NCI-H2196 (cell line): ENCODE measurements around the gene PPP1CC.
"Not testable (repeated sequence)": the region's sequence is repeated elsewhere in the genome, so short reads cannot be mapped to it uniquely, and the experiment has no call there.

Experiments used
- DNase-seq: peaks from one replicate; lab custom pipeline; 2025; ENCODE audit not compliant: unreplicated experiment; lab: John Stamatoyannopoulos, UW

The PPP1CC gene

GRCh38 chr12:110742718-110743570 lies at the start of gene PPP1CC:
TSS of gene PPP1CC (minus strand) at chr12:110742891. CDS start at chr12:110742707, 184 bp downstream.
- DNase-seq = peak; percentile 94

GRCh38 chr12:110791589-110791988 lies 48.9 kb upstream of the PPP1CC start:
- no peak for DNase-seq

GRCh38 chr12:110790301-110790700 lies 47.6 kb upstream of the PPP1CC start:
- no peak for DNase-seq

GRCh38 chr12:110786012-110786411 lies 43.3 kb upstream of the PPP1CC start:
- no peak for DNase-seq

- no peak for DNase-seq
Measured at GRCh38 chr12:110785240-110785639, 42.5 kb upstream of the PPP1CC start.

- DNase-seq = no peak
Measured at GRCh38 chr12:110782922-110783321, 40.2 kb upstream of the PPP1CC start.

- no peak for DNase-seq
Measured at GRCh38 chr12:110782094-110782493, 39.4 kb upstream of the PPP1CC start.

- no peak for DNase-seq
Measured at GRCh38 chr12:110780448-110780847, 37.8 kb upstream of the PPP1CC start.

GRCh38 chr12:110778833-110779577 lies 36.3 kb upstream of the PPP1CC start:
- DNase-seq = no peak

- DNase-seq = no peak
Measured at GRCh38 chr12:110776410-110776809, 33.7 kb upstream of the PPP1CC start.

- no peak for DNase-seq
Measured at GRCh38 chr12:110775997-110776396, 33.3 kb upstream of the PPP1CC start.

- DNase-seq = no peak
Measured at GRCh38 chr12:110774824-110775223, 32.1 kb upstream of the PPP1CC start.

- DNase-seq = no peak
Measured at GRCh38 chr12:110768960-110769359, 26.3 kb upstream of the PPP1CC start.

GRCh38 chr12:110767863-110768262 lies 25.2 kb upstream of the PPP1CC start:
- DNase-seq = no peak

- DNase-seq = no peak
Measured at GRCh38 chr12:110766311-110767154, 23.8 kb upstream of the PPP1CC start.

GRCh38 chr12:110765572-110765971 lies 22.9 kb upstream of the PPP1CC start:
- DNase-seq = not testable (repeated sequence)

- peak; percentile 25 for DNase-seq
Measured at GRCh38 chr12:110765111-110765510, 22.4 kb upstream of the PPP1CC start.

- DNase-seq = no peak
Measured at GRCh38 chr12:110763583-110763982, 20.9 kb upstream of the PPP1CC start.

- no peak for DNase-seq
Measured at GRCh38 chr12:110762891-110763290, 20.2 kb upstream of the PPP1CC start.

GRCh38 chr12:110760204-110760609 lies 17.5 kb upstream of the PPP1CC start:
- DNase-seq = no peak

- DNase-seq = no peak
Measured at GRCh38 chr12:110758922-110759321, 16.2 kb upstream of the PPP1CC start.
